HG02642 (cell line): ENCODE data around the gene TMEM45B.
"Not testable (repeated sequence)": the region's sequence is repeated elsewhere in the genome, so short reads cannot be mapped to it uniquely, and the experiment has no call there.

ENCODE experiments used
- ATAC-seq: cut with Tn5 transposase; IDR thresholded peaks from one replicate; pipeline ENCODE4 v1.9.1; 2021; ENCODE audit warnings: mild to moderate bottlenecking; ENCODE audit not compliant: unreplicated experiment, poor library complexity

The TMEM45B gene

GRCh38 chr11:129804012-129804411 lies 11.6 kb upstream of the TMEM45B start:
- no peak for ATAC-seq

GRCh38 chr11:129808241-129808640 lies 7.4 kb upstream of the TMEM45B start:
- ATAC-seq = not testable (repeated sequence)

GRCh38 chr11:129813231-129813791 lies 2.3 kb upstream of the TMEM45B start:
- no peak for ATAC-seq

- ATAC-seq = no peak
These were observed 1.2 kb upstream of the TMEM45B start for GRCh38 chr11:129814244-129815014.

- no peak for ATAC-seq
These were observed 1.9 kb downstream of the TMEM45B start for GRCh38 chr11:129817534-129818051.

GRCh38 chr11:129818236-129818635 lies 2.6 kb downstream of the TMEM45B start:
- ATAC-seq = not testable (repeated sequence)

- ATAC-seq = no peak
These were observed 3.6 kb downstream of the TMEM45B start for GRCh38 chr11:129819237-129819636.

GRCh38 chr11:129820228-129820627 lies 4.6 kb downstream of the TMEM45B start:
- ATAC-seq = not testable (repeated sequence)

GRCh38 chr11:129823281-129823680 lies 7.6 kb downstream of the TMEM45B start:
- not testable (repeated sequence) for ATAC-seq

- ATAC-seq = not testable (repeated sequence)
These were observed 8.2 kb downstream of the TMEM45B start for GRCh38 chr11:129823799-129824198.

- ATAC-seq = no peak
These were observed 9.7 kb downstream of the TMEM45B start for GRCh38 chr11:129825380-129825779.

GRCh38 chr11:129828301-129828836 lies 12.7 kb downstream of the TMEM45B start:
- no peak for ATAC-seq

GRCh38 chr11:129829497-129829896 lies 13.8 kb downstream of the TMEM45B start:
- not testable (repeated sequence) for ATAC-seq

GRCh38 chr11:129831227-129831626 lies 15.6 kb downstream of the TMEM45B start:
- ATAC-seq = not testable (repeated sequence)

- not testable (repeated sequence) for ATAC-seq
These were observed 17.6 kb downstream of the TMEM45B start for GRCh38 chr11:129833260-129833659.

- not testable (repeated sequence) for ATAC-seq
These were observed 20.8 kb downstream of the TMEM45B start for GRCh38 chr11:129836423-129836891.

- ATAC-seq = no peak
These were observed 21.3 kb downstream of the TMEM45B start for GRCh38 chr11:129836979-129837378.

GRCh38 chr11:129840236-129840635 lies 24.6 kb downstream of the TMEM45B start:
- no peak for ATAC-seq

- ATAC-seq = no peak
These were observed 26.5 kb downstream of the TMEM45B start for GRCh38 chr11:129842138-129842537.

GRCh38 chr11:129846508-129847335 lies 31.1 kb downstream of the TMEM45B start:
- ATAC-seq = no peak
